IMR-90 (cell line): ENCODE data around the gene TMEM14B. TPM values are rescaled to one million over a fixed set of nuclear protein-coding genes. Genes with fewer than 3 reads are reported as not detected.

Experiments used
- ATAC-seq: fragments of 200-7000 bp; cut with Tn5 transposase; 2 replicates; pipeline ENCODE4 v1.9.1; 2020; ENCODE audit warnings: low read depth, mild to moderate bottlenecking, moderate library complexity
- BruUV-seq: library from RNA; stranded (reverse); fragments of 400-500 nt; replicated peaks from 2 replicates; lab custom pipeline; 2021; lab: Mats Ljungman, UMichigan
- CTCF ChIA-PET: fragments of 300-600 bp; formaldehyde crosslinking; extraction: SDS; loops from one replicate; lab custom pipeline; 2021; ENCODE audit warnings: antibody characterized with exemption; lab: Yijun Ruan, JAX
- POLR2A ChIA-PET: fragments of 300-600 bp; sonication (Branson Sonifier 250); formaldehyde crosslinking; loops from one replicate; lab custom pipeline; 2022; ENCODE audit warnings: antibody characterized with exemption; ENCODE audit not compliant: unreplicated experiment; lab: Charles Lee
- DNase-seq: peaks from one replicate; pipeline ENCODE4 v3.0.0; 2013
- H2AFZ ChIP-seq: replicated peaks from 2 replicates; pipeline ENCODE3; 2013; ENCODE audit warnings: low read length, mild to moderate bottlenecking; ENCODE audit not compliant: poor library complexity
- H2AK5ac ChIP-seq: 2 replicates; pipeline ENCODE4 v1.6.1; 2013; ENCODE audit warnings: low read depth, low read length, inconsistent platforms
- H2AK9ac ChIP-seq: replicated peaks from 2 replicates; pipeline ENCODE3; 2013; ENCODE audit warnings: mild to moderate bottlenecking, low read depth, low read length, moderate library complexity; ENCODE audit not compliant: poor library complexity
- H2BK120ac ChIP-seq: 2 replicates; pipeline ENCODE4 v1.6.1; 2013; ENCODE audit warnings: low read depth, low read length, inconsistent platforms
- H2BK15ac ChIP-seq: 3 replicates; pipeline ENCODE4 v1.6.1; 2013; ENCODE audit warnings: low read depth, low read length, inconsistent platforms
- H2BK20ac ChIP-seq: 2 replicates; pipeline ENCODE4 v1.6.1; 2013; ENCODE audit warnings: low read depth, mild to moderate bottlenecking, inconsistent platforms, low read length, moderate library complexity
- H2BK5ac ChIP-seq: 2 replicates; pipeline ENCODE4 v1.6.1; 2013; ENCODE audit warnings: mild to moderate bottlenecking, low read depth, low read length, inconsistent platforms; ENCODE audit not compliant: poor library complexity, severe bottlenecking
- H3K14ac ChIP-seq: replicated peaks from 2 replicates; pipeline ENCODE4 v1.6.1; 2013; ENCODE audit warnings: low read depth, low read length, inconsistent platforms
- H3K18ac ChIP-seq: 2 replicates; pipeline ENCODE4 v1.6.1; 2013; ENCODE audit warnings: low read depth, low read length, control low read depth
- H3K23ac ChIP-seq: 2 replicates; pipeline ENCODE4 v1.6.1; 2013; ENCODE audit warnings: low read depth, low read length, inconsistent platforms
- H3K27ac ChIP-seq: 2 replicates; pipeline ENCODE4 v1.5.1; 2013; ENCODE audit warnings: mild to moderate bottlenecking, control low read depth, low read length; ENCODE audit not compliant: insufficient read depth
- H3K27me3 ChIP-seq: 2 replicates; pipeline ENCODE4 v1.6.1; 2013; ENCODE audit warnings: low read length; ENCODE audit not compliant: control insufficient read depth, insufficient read depth
- H3K36me3 ChIP-seq: 2 replicates; pipeline ENCODE4 v1.6.1; 2013; ENCODE audit warnings: low read length, mixed read lengths; ENCODE audit not compliant: control insufficient read depth, insufficient read depth
- H3K4ac ChIP-seq: 2 replicates; pipeline ENCODE4 v1.6.1; 2013; ENCODE audit warnings: low read depth, low read length, inconsistent platforms
- H3K4me1 ChIP-seq: 2 replicates; pipeline ENCODE4 v1.6.1; 2013; ENCODE audit warnings: low read length, mixed read lengths; ENCODE audit not compliant: control insufficient read depth, insufficient read depth
- H3K4me2 ChIP-seq: 2 replicates; pipeline ENCODE4 v1.6.1; 2013; ENCODE audit warnings: low read depth, mild to moderate bottlenecking, control low read depth, low read length, moderate library complexity
- H3K4me3 ChIP-seq: 2 replicates; pipeline ENCODE4 v1.5.1; 2013; ENCODE audit warnings: low read depth, mild to moderate bottlenecking, control low read depth, low read length, moderate library complexity; ENCODE audit not compliant: insufficient read depth
- H3K56ac ChIP-seq: 2 replicates; pipeline ENCODE4 v1.6.1; 2013; ENCODE audit warnings: low read length, inconsistent platforms; ENCODE audit not compliant: insufficient read depth; ENCODE audit errors: extremely low read depth
- H3K79me1 ChIP-seq, 2 experiments: 2 replicates each; pipeline ENCODE4 v1.6.1; 2013; ENCODE audit warnings: low read length in 2 of 2, inconsistent platforms in 1 of 2, low read depth in 1 of 2
- H3K9ac ChIP-seq: 2 replicates; pipeline ENCODE4 v1.6.1; 2013; ENCODE audit warnings: low read depth, low read length, control low read depth
- H3K9me1 ChIP-seq: 2 replicates; pipeline ENCODE4 v1.6.1; 2013; ENCODE audit warnings: low read length, inconsistent platforms; ENCODE audit not compliant: insufficient read depth
- H3K9me3 ChIP-seq: 2 replicates; pipeline ENCODE4 v1.6.1; 2013; ENCODE audit warnings: low read length; ENCODE audit not compliant: control insufficient read depth, insufficient read depth
- H4K20me1 ChIP-seq: 2 replicates; pipeline ENCODE4 v1.6.1; 2013; ENCODE audit warnings: low read length, inconsistent platforms; ENCODE audit not compliant: insufficient read depth
- H4K5ac ChIP-seq: 2 replicates; pipeline ENCODE4 v1.6.1; 2013; ENCODE audit warnings: mild to moderate bottlenecking, low read depth, low read length, control low read depth
- H4K8ac ChIP-seq, 2 experiments: 2 replicates each; pipeline ENCODE4 v1.6.1; 2013; ENCODE audit warnings: low read depth in 2 of 2, low read length in 2 of 2, control low read depth in 1 of 2, inconsistent platforms in 1 of 2
- H4K91ac ChIP-seq: 2 replicates; pipeline ENCODE4 v1.6.1; 2013; ENCODE audit warnings: low read depth, low read length, inconsistent platforms; ENCODE audit not compliant: insufficient read depth
- BHLHE40 ChIP-seq: fragments of 150-350 bp; IDR thresholded peaks from 2 replicates; pipeline ENCODE4 v1.6.1; 2016; ENCODE audit warnings: mild to moderate bottlenecking, low read depth, low read length
- CEBPB ChIP-seq: IDR thresholded peaks from 2 replicates; pipeline ENCODE4 v1.6.1; 2012; ENCODE audit warnings: low read depth, low read length, improper control_type of control experiment
- CHD1 ChIP-seq: IDR thresholded peaks from 2 replicates; pipeline ENCODE4 v1.6.1; 2012; ENCODE audit warnings: low read depth, low read length, improper control_type of control experiment
- CTCF ChIP-seq: conservative IDR thresholded peaks from 2 replicates; pipeline ENCODE4 v1.5.1; 2012; ENCODE audit warnings: mild to moderate bottlenecking, low read depth, low read length, improper control_type of control experiment
- ELK1 ChIP-seq: fragments of 150-350 bp; IDR thresholded peaks from 2 replicates; pipeline ENCODE4 v1.6.1; 2016; ENCODE audit warnings: low read depth, mild to moderate bottlenecking, low read length, moderate library complexity, borderline replicate concordance
- MAFK ChIP-seq: IDR thresholded peaks from 2 replicates; pipeline ENCODE4 v1.6.1; 2012; ENCODE audit warnings: low read depth, low read length, improper control_type of control experiment
- MAZ ChIP-seq: IDR thresholded peaks from 2 replicates; pipeline ENCODE4 v1.6.1; 2012; ENCODE audit warnings: low read depth, mild to moderate bottlenecking, low read length, improper control_type of control experiment, moderate library complexity, borderline replicate concordance
- MXI1 ChIP-seq: IDR thresholded peaks from 2 replicates; pipeline ENCODE4 v1.6.1; 2012; ENCODE audit warnings: low read depth, mild to moderate bottlenecking, low read length, moderate library complexity, borderline replicate concordance
- NFE2L2 ChIP-seq: fragments of 150-350 bp; IDR thresholded peaks from 2 replicates; pipeline ENCODE4 v1.6.1; 2016; ENCODE audit warnings: low read depth, mild to moderate bottlenecking, low read length
- POLR2A ChIP-seq: IDR thresholded peaks from 2 replicates; pipeline ENCODE4 v1.6.1; 2012; ENCODE audit warnings: mild to moderate bottlenecking, low read depth, low read length
- RAD21 ChIP-seq: IDR thresholded peaks from 2 replicates; pipeline ENCODE4 v1.6.1; 2012; ENCODE audit warnings: low read length, improper control_type of control experiment
- RCOR1 ChIP-seq: IDR thresholded peaks from 2 replicates; pipeline ENCODE4 v1.6.1; 2012; ENCODE audit warnings: mild to moderate bottlenecking, low read length, improper control_type of control experiment; ENCODE audit not compliant: insufficient replicate concordance
- RFX5 ChIP-seq: IDR thresholded peaks from 2 replicates; pipeline ENCODE4 v1.8.0; 2012; ENCODE audit warnings: low read depth, mild to moderate bottlenecking, low read length, moderate library complexity
- SMC3 ChIP-seq: fragments of 150-350 bp; IDR thresholded peaks from 2 replicates; pipeline ENCODE4 v1.6.1; 2016; ENCODE audit warnings: low read depth, mild to moderate bottlenecking, antibody characterized with exemption, low read length, moderate library complexity
- USF2 ChIP-seq: fragments of 150-350 bp; IDR thresholded peaks from 2 replicates; pipeline ENCODE4 v1.6.1; 2017; ENCODE audit warnings: mild to moderate bottlenecking, antibody characterized with exemption, low read length, low read depth
- WGBS, 2 experiments: methylation state at CpG; one replicate each; pipeline versions ENCODE4 v1.1.5 to v1.1.7; 2013; ENCODE audit warnings: missing lambda C conversion rate in 2 of 2; ENCODE audit not compliant: insufficient read length in 1 of 2; ENCODE audit errors: extremely low coverage in 2 of 2; 5-methylcytosine and 5-hydroxymethylcytosine counted together
- dilution Hi-C: fragments of 300-500 bp; cut with HindIII; formaldehyde crosslinking; loops from one replicate; pipeline ENCODE4 v1.14.3; 2018; ENCODE audit warnings: low sequenced_read_pairs; ENCODE audit not compliant: unreplicated experiment
- in situ Hi-C: fragments of 300-500 bp; cut with MboI; formaldehyde crosslinking; loops from 3 replicates; pipeline ENCODE4 v1.14.3; 2019; ENCODE audit warnings: low sequenced_read_pairs, inconsistent platforms, mixed read lengths
- intact Hi-C: fragments of 100-400 bp; cut with micrococcal nuclease; formaldehyde crosslinking; loops from 2 replicates; pipeline ENCODE4 v1.10.0; 2022
- polyA plus RNA-seq, 3 experiments: library from polyadenylated mRNA; depleted of rRNA; stranded (reverse); fragments of >200 nt; gene quantifications; 2 replicates each; pipeline ENCODE4 v1.2.3, GENCODE V29; 2012; ENCODE audit warnings: low replicate concordance in 1 of 3
- total RNA-seq: library from RNA; depleted of rRNA; stranded (reverse); fragments of >200 nt; gene quantifications from 2 replicates; pipeline ENCODE4 v1.2.3, GENCODE V29; 2012

The TMEM14B gene
- total and polyA plus RNA-seq, 2 of the 4 experiments (the other 2 are of a cell fraction), result 66.5 to 81.4 TPM

GRCh38 chr6:10749734-10750133, 2.1 kb downstream of the TMEM14B start:
- no peak for ATAC-seq
- H2BK5ac ChIP-seq, result no peak overlapping the region
- peaks cover 8% of the 10 kb centered on the region; the same call in 1 of the 2 replicates for H3K9me1 ChIP-seq
- no peak overlapping the region for H3K56ac ChIP-seq
- in situ Hi-C loops, result loop anchor here (25.0 kb wide), 1 partner anchor 1262 kb away; no protein-coding TSS in a partner anchor
- H2BK20ac ChIP-seq, result no peak overlapping the region
- intact Hi-C loops, result no loop called here
- peak overlapping the region; percentile 24; the same call in 1 of the 2 replicates for H3K9ac ChIP-seq
- H4K8ac ChIP-seq, result peak overlapping the region in 1 of 2 experiments; percentile 15; a peak in 2 of 4 replicates
- no peak overlapping the region for H4K5ac ChIP-seq
- no peak overlapping the region; the same call in 1 of the 2 replicates for H3K14ac ChIP-seq
- no peak overlapping the region for H2AK5ac ChIP-seq
- H4K20me1 ChIP-seq, result no peaks in the 10 kb centered on the region
- no peak overlapping the region for H2AK9ac ChIP-seq
- CTCF ChIA-PET, result interaction anchor here (0.8 to 1.7 kb wide), 2 partner anchors 10 to 271 kb away, joined by 3 to 4 read pairs; no protein-coding TSS in a partner anchor
- H3K27ac ChIP-seq, result no peak overlapping the region
- H3K23ac ChIP-seq, result 0 out of 2 replicates have a peak overlapping the region, but pooled peaks have one; percentile 50
- no peaks in the 10 kb centered on the region for H3K27me3 ChIP-seq
- H4K91ac ChIP-seq, result no peak overlapping the region
- no peak overlapping the region for H3K18ac ChIP-seq
- peaks cover 26% of the 10 kb centered on the region for H3K36me3 ChIP-seq
- dilution Hi-C loops, result no loop called here
- no peak overlapping the region; the same call in 1 of the 2 replicates for H3K4me2 ChIP-seq
- H2BK15ac ChIP-seq, result no peak overlapping the region
- peaks cover 39 to 69% of the 10 kb centered on the region in 2 experiments for H3K79me1 ChIP-seq
- H2AFZ ChIP-seq, result no peak overlapping the region
- TF ChIP-seq CEBPB (no peak), MAFK (no peak), RFX5 (no peak), CHD1 (no peak), POLR2A (no peak), USF2 (no peak), NFE2L2 (no peak), CTCF (no peak), RCOR1 (no peak), MAZ (no peak), ELK1 (no peak), BHLHE40 (no peak), SMC3 (no peak), RAD21 (no peak), MXI1 (no peak)
- no peak overlapping the region for H3K4me3 ChIP-seq
- peaks cover 3% of the 10 kb centered on the region for H3K4me1 ChIP-seq
- no peak overlapping the region for H3K4ac ChIP-seq
- 23% methylated on average over 2 of the region's 2 CpGs; no CpG with 5 or more reads in 1 of the 2 experiments for WGBS, 2 experiments
- POLR2A ChIA-PET, result no interaction called here
- no peaks in the 10 kb centered on the region for H3K9me3 ChIP-seq
- H2BK120ac ChIP-seq, result no peak overlapping the region
- no peak for DNase-seq
- BruUV-seq, result no TSS peak
